DMS114 treated with DMSO at 0.1 percent for 48 hours (cell line): ENCODE measurements around the gene F12.
"Not testable (repeated sequence)": the region's sequence is repeated elsewhere in the genome, so short reads cannot be mapped to it uniquely, and the experiment has no call there.

Source experiments
- DNase-seq: peaks from one replicate; lab custom pipeline; 2025; ENCODE audit not compliant: unreplicated experiment; lab: John Stamatoyannopoulos, UW

Gene F12

GRCh38 chr5:177432839-177433657 lies 23.7 kb upstream of the F12 start:
- no peak for DNase-seq

GRCh38 chr5:177432143-177432838 lies 22.9 kb upstream of the F12 start:
- DNase-seq = no peak

GRCh38 chr5:177431317-177432142 lies 22.2 kb upstream of the F12 start:
- no peak for DNase-seq

GRCh38 chr5:177430972-177431316 lies 21.6 kb upstream of the F12 start:
- DNase-seq = no peak

- DNase-seq = no peak
Measured at GRCh38 chr5:177430140-177430951, 21.0 kb upstream of the F12 start.

GRCh38 chr5:177429248-177430040 lies 20.1 kb upstream of the F12 start:
- DNase-seq = no peak

GRCh38 chr5:177428574-177429217 lies 19.3 kb upstream of the F12 start:
- no peak for DNase-seq

- no peak for DNase-seq
Measured at GRCh38 chr5:177427919-177428573, 18.7 kb upstream of the F12 start.

GRCh38 chr5:177427211-177427822 lies 18.0 kb upstream of the F12 start:
- DNase-seq = no peak

GRCh38 chr5:177426566-177427210 lies 17.3 kb upstream of the F12 start, which contains the start of gene GRK6:
TSS of gene GRK6 (plus strand) at chr5:177426676. CDS start at chr5:177426846, 170 bp downstream.
- no peak for DNase-seq

GRCh38 chr5:177425801-177426565 lies 16.6 kb upstream of the F12 start:
- DNase-seq = peak; percentile 100

GRCh38 chr5:177425196-177425800 lies 15.9 kb upstream of the F12 start:
- DNase-seq = no peak

GRCh38 chr5:177423671-177424070 lies 14.3 kb upstream of the F12 start:
- no peak for DNase-seq

GRCh38 chr5:177421062-177421798 lies 11.9 kb upstream of the F12 start:
- no peak for DNase-seq

GRCh38 chr5:177420472-177420871 lies 11.1 kb upstream of the F12 start:
- DNase-seq = not testable (repeated sequence)

- no peak for DNase-seq
Measured at GRCh38 chr5:177419046-177419445, 9.7 kb upstream of the F12 start.
